Adrenal gland (tissue), 5 donors: Measurements from ENCODE around the gene PGBD5.

ENCODE experiments used
- CTCF ChIP-seq, 6 experiments: fragments of 450-650 bp in 4 of 6; fragments of 200-600 bp in 2 of 6; sonication (generic) in 1 of 6; IDR thresholded peaks; 1 replicate in 5 of 6; 2 replicates in 1 of 6; pipeline versions ENCODE4 v1.5.1 to v1.8.0; 2016 to 2021; ENCODE audit warnings: antibody characterized with exemption in 6 of 6, mild to moderate bottlenecking in 2 of 6, moderate library complexity in 1 of 6
- POLR2A ChIP-seq, 2 donors: fragments of 450-650 bp; IDR thresholded peaks; one replicate each; pipeline ENCODE4 v1.6.1; 2017; ENCODE audit warnings: antibody characterized with exemption in 2 of 2, mild to moderate bottlenecking in 2 of 2, moderate library complexity in 1 of 2
- donor health status: DM: no; HTN: no; CAD: no.

- TF ChIP-seq POLR2A (IDR thresholded peaks at IDR 0.05) = no peak
- TF ChIP-seq CTCF (IDR thresholded peaks at IDR 0.05) = no peak
These were observed 12.0 kb downstream of the PGBD5 start for GRCh38 chr1:230414102-230414501.
